Smooth muscle cell (in vitro differentiated cells): ENCODE results near the gene UXS1. TPM values are rescaled to one million over a fixed set of nuclear protein-coding genes. Genes with fewer than 3 reads are reported as not detected.

Source experiments
- DNase-seq: peaks from one replicate; lab custom pipeline; 2025; ENCODE audit not compliant: unreplicated experiment; lab: John Stamatoyannopoulos, UW
- H2AFZ ChIP-seq: fragments of 200-600 bp; sonication (generic); 2 replicates; pipeline ENCODE4 v1.6.0; 2016; ENCODE audit warnings: antibody characterized with exemption, low read depth, mild to moderate bottlenecking
- H3F3A ChIP-seq: fragments of 200-600 bp; sonication (generic); 2 replicates; pipeline ENCODE4 v1.6.0; 2017; ENCODE audit warnings: antibody characterized with exemption, low read depth
- H3K27ac ChIP-seq: fragments of 200-600 bp; sonication (generic); 2 replicates; pipeline ENCODE4 v1.5.1; 2016; ENCODE audit warnings: low read depth, mild to moderate bottlenecking
- H3K27me3 ChIP-seq: fragments of 200-600 bp; sonication (generic); 2 replicates; pipeline ENCODE4 v1.6.1; 2016; ENCODE audit warnings: low read depth, mild to moderate bottlenecking
- H3K36me3 ChIP-seq: fragments of 200-600 bp; sonication (generic); 2 replicates; pipeline ENCODE4 v1.5.1; 2016; ENCODE audit warnings: low read depth
- H3K4me1 ChIP-seq: fragments of 200-600 bp; sonication (generic); 2 replicates; pipeline ENCODE4 v1.5.1; 2016; ENCODE audit warnings: low read depth
- H3K4me2 ChIP-seq: fragments of 200-600 bp; sonication (generic); 2 replicates; pipeline ENCODE4 v1.6.0; 2016; ENCODE audit warnings: mild to moderate bottlenecking
- H3K4me3 ChIP-seq: fragments of 200-600 bp; sonication (generic); 2 replicates; pipeline ENCODE4 v1.5.1; 2016; ENCODE audit warnings: mild to moderate bottlenecking
- H3K79me2 ChIP-seq: fragments of 200-600 bp; sonication (generic); 2 replicates; pipeline ENCODE4 v1.6.0; 2016; ENCODE audit warnings: low read depth, mild to moderate bottlenecking
- H3K9ac ChIP-seq: fragments of 200-600 bp; sonication (generic); 2 replicates; pipeline ENCODE4 v1.6.0; 2016; ENCODE audit warnings: low read depth
- H3K9me3 ChIP-seq: fragments of 200-600 bp; sonication (generic); replicated peaks from 2 replicates; pipeline ENCODE4 v1.5.1; 2016; ENCODE audit warnings: low read depth
- H4K20me1 ChIP-seq: fragments of 200-600 bp; sonication (generic); 2 replicates; pipeline ENCODE4 v1.6.0; 2016; ENCODE audit warnings: low read depth
- CTCF ChIP-seq: fragments of 200-600 bp; sonication (generic); IDR thresholded peaks from 2 replicates; pipeline ENCODE4 v1.5.1; 2017; ENCODE audit warnings: borderline replicate concordance, mild to moderate bottlenecking, antibody characterized with exemption; ENCODE audit not compliant: insufficient read depth, poor library complexity, severe bottlenecking
- WGBS: methylation state at CpG from one replicate; pipeline ENCODE4 v1.1.7; 2016; ENCODE audit warnings: low lambda C conversion rate; 5-methylcytosine and 5-hydroxymethylcytosine counted together
- polyA plus RNA-seq: library from polyadenylated mRNA; unstranded; fragments of >200 nt; fragmentation: Nextera tagmentation; extraction: Ambion mirVana; gene quantifications from 2 replicates; pipeline ENCODE4 v1.2.1, GENCODE V29; 2016
- total RNA-seq: library from RNA; depleted of rRNA; stranded (reverse); fragments of >200 nt; gene quantifications from 2 replicates; pipeline ENCODE4 v1.2.3, GENCODE V29; 2014

UXS1 gene
- total and polyA plus RNA-seq, 2 experiments from 2014 or later: 22.2 to 33.5 TPM

DNA sequence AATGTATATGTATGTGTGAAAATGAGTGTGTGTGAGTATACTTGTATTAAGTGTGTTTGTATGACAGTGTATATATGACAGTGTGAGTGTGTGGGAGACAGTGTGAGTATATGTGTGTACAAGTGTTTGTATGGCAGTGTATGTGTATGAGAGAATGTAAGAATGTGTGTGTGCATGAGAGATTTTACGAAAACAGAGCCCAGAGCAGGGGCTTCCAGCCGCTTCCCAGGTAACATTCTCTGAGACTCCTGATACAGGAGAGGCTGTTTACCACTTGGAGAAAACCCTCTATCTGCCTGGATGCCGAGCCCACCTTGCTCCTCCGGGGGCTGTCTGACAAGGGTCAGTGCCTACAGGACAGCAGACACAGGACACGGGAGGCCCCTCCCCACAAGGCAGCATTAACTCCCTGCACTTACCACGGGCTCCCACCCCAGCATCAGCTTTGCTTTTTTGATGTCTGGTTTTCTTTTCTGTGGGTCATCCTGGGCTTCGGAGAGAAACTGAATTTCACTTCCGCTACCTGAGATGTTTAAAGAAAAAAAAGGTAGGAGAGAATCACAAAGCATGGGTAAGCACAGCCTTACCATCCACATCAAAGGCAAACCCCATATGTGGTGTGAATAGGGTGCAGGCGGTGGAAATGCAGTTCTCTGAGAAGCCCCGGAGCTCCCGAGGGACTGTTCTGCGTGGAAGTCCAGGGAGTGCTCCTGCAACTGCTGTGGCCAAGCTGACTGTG is 97.6 kb downstream of the UXS1 start:
- H3K27me3 ChIP-seq: no peaks in the 10 kb centered on the region
- no peaks in the 10 kb centered on the region for H3K9me3 ChIP-seq
- TF ChIP-seq CTCF: no peak
- WGBS: 98% methylated on average over 12 of the region's 12 CpGs
- no peak overlapping the region for H3K4me3 ChIP-seq
- no peak overlapping the region for H3K27ac ChIP-seq
- no peak overlapping the region for H3K9ac ChIP-seq
- H3K79me2 ChIP-seq: no peaks in the 10 kb centered on the region
- DNase-seq: no peak
- no peak overlapping the region for H3K4me2 ChIP-seq
- H3K36me3 ChIP-seq: no peaks in the 10 kb centered on the region
- no peak overlapping the region for H2AFZ ChIP-seq
- no peaks in the 10 kb centered on the region for H4K20me1 ChIP-seq
- no peaks in the 10 kb centered on the region for H3K4me1 ChIP-seq
- no peaks in the 10 kb centered on the region for H3F3A ChIP-seq

DNA sequence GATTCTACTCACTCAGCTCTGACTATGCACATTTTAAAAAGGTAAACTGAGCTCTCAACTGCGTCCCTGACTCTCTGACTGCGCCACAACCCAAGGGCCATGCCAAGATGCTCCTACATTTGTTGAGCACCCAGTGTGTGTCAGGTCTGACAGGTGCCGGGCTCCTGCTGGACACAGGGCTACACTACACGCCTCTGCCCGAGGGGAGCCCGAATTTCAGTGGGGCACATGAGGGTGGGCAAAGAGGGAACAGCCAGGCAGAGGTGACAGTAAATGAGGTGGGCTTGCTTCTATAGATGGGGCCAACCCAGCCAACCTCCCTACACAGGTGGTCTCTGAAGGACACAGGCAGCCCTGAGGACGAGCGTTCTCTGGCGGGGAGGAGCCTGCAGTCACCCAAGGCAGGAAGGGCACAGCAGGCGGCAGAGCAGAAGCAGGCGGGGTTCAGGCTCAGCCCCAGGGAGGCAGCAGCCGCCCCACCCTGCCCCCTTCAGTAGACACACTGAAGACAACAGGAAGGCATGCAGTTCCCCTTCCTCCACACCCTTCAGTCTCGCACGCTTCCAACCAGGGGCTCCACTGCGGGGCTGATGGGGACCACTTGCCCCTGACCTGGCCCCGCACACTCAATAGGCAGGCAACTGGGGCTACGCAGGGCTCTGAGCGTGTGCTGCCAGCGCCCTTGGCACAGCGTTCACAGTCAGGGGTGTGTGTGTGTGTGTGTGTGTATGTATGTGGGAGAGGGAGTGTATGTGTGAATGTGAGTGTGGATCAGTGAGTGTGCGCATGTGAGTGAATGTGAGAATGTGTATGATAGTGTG is 98.4 kb downstream of the UXS1 start:
- H3K27me3 ChIP-seq: no peaks in the 10 kb centered on the region
- WGBS: 98% methylated on average over 21 of the region's 21 CpGs

GRCh38 chr2:106094131-106094841 is 99.8 kb downstream of the UXS1 start:
- no peak overlapping the region for H3K27ac ChIP-seq
- H3K4me1 ChIP-seq: no peaks in the 10 kb centered on the region
- H3K4me2 ChIP-seq: no peak overlapping the region
- no peak overlapping the region for H2AFZ ChIP-seq
- TF ChIP-seq CTCF: no peak
- no peaks in the 10 kb centered on the region for H3F3A ChIP-seq
- H3K36me3 ChIP-seq: no peaks in the 10 kb centered on the region
- H3K9me3 ChIP-seq: no peaks in the 10 kb centered on the region
- DNase-seq: no peak
- no peak overlapping the region for H3K4me3 ChIP-seq
- no peaks in the 10 kb centered on the region for H4K20me1 ChIP-seq
- no peak overlapping the region for H3K9ac ChIP-seq
- no peaks in the 10 kb centered on the region for H3K79me2 ChIP-seq
- 95% methylated on average over 13 of the region's 13 CpGs for WGBS
- no peaks in the 10 kb centered on the region for H3K27me3 ChIP-seq

More for the DNA sequence above, 98.4 kb downstream of the UXS1 start:
- TF ChIP-seq CTCF: no peak
- Histone ChIP-seq H2AFZ (no peak overlapping the region), H3K4me1 (no peaks in the 10 kb centered on the region), H3K27ac (no peak overlapping the region), H3K4me3 (no peak overlapping the region), H3K9me3 (no peaks in the 10 kb centered on the region), H3K79me2 (no peaks in the 10 kb centered on the region), H3F3A (no peaks in the 10 kb centered on the region), H3K4me2 (no peak overlapping the region), H3K36me3 (no peaks in the 10 kb centered on the region), H4K20me1 (no peaks in the 10 kb centered on the region), H3K9ac (no peak overlapping the region)
- DNase-seq: no peak
